GM23338 (cell line): ENCODE measurements around the gene LAMTOR5. TPM values are rescaled to one million over a fixed set of nuclear protein-coding genes. Genes with fewer than 3 reads are reported as not detected.

Experiments
- ATAC-seq: fragments of 200-7000 bp; cut with Tn5 transposase; 3 replicates; pipeline ENCODE4 v1.9.1; 2020
- DNase-seq: peaks from one replicate; pipeline ENCODE4 v3.0.0-alpha.2; 2015; ENCODE audit warnings: low spot score
- H2AFZ ChIP-seq: fragments of 200-600 bp; sonication (generic); 2 replicates; pipeline ENCODE4 v1.8.0; 2016; ENCODE audit warnings: antibody characterized with exemption, mild to moderate bottlenecking, moderate library complexity
- H3F3A ChIP-seq: fragments of 200-600 bp; sonication (generic); replicated peaks from 2 replicates; pipeline ENCODE4 v1.8.0; 2017; ENCODE audit warnings: antibody characterized with exemption, mixed run types, low read depth
- H3K27ac ChIP-seq: fragments of 200-600 bp; sonication (generic); 2 replicates; pipeline ENCODE4 v1.6.1; 2016; ENCODE audit warnings: low read depth
- H3K27me3 ChIP-seq: fragments of 200-600 bp; sonication (generic); 2 replicates; pipeline ENCODE4 v1.8.0; 2016; ENCODE audit warnings: mild to moderate bottlenecking, mixed run types, moderate library complexity; ENCODE audit not compliant: insufficient read depth
- H3K36me3 ChIP-seq: fragments of 200-600 bp; sonication (generic); 2 replicates; pipeline ENCODE4 v1.8.0; 2016; ENCODE audit warnings: mild to moderate bottlenecking; ENCODE audit not compliant: insufficient read depth
- H3K4me1 ChIP-seq: fragments of 200-600 bp; sonication (generic); 2 replicates; pipeline ENCODE4 v1.8.0; 2016; ENCODE audit warnings: mild to moderate bottlenecking, moderate library complexity; ENCODE audit not compliant: insufficient read depth
- H3K4me2 ChIP-seq: fragments of 200-600 bp; sonication (generic); 2 replicates; pipeline ENCODE4 v1.7.1; 2017; ENCODE audit warnings: mixed run types
- H3K4me3 ChIP-seq: fragments of 200-600 bp; sonication (generic); 2 replicates; pipeline ENCODE4 v1.6.1; 2016; ENCODE audit warnings: mixed run types
- H3K79me2 ChIP-seq: fragments of 200-600 bp; sonication (generic); replicated peaks from 2 replicates; pipeline ENCODE4 v1.8.0; 2017; ENCODE audit warnings: mild to moderate bottlenecking; ENCODE audit not compliant: insufficient read depth
- H3K9me2 ChIP-seq: fragments of 200-600 bp; sonication (generic); 2 replicates; pipeline ENCODE4 v1.8.0; 2017; ENCODE audit not compliant: insufficient read depth
- H4K20me1 ChIP-seq: fragments of 200-600 bp; sonication (generic); replicated peaks from 2 replicates; pipeline ENCODE4 v1.8.0; 2017; ENCODE audit warnings: mild to moderate bottlenecking; ENCODE audit not compliant: insufficient read depth
- H3K27ac Mint-ChIP-seq: 2 replicates; pipeline ENCODE4 v1.8.0; 2020; ENCODE audit warnings: inconsistent platforms, mild to moderate bottlenecking, moderate library complexity, mixed read lengths
- H3K27me3 Mint-ChIP-seq: 3 replicates; pipeline ENCODE4 v1.8.0; 2022; ENCODE audit warnings: low read depth, mild to moderate bottlenecking, moderate library complexity, mixed read lengths, inconsistent platforms; ENCODE audit not compliant: insufficient read depth, poor library complexity
- H3K36me3 Mint-ChIP-seq: 3 replicates; pipeline ENCODE4 v1.8.0; 2021; ENCODE audit warnings: low read depth, mild to moderate bottlenecking, inconsistent platforms, moderate library complexity, mixed read lengths
- H3K4me1 Mint-ChIP-seq: 3 replicates; pipeline ENCODE4 v1.8.0; 2020; ENCODE audit warnings: mild to moderate bottlenecking, inconsistent platforms, mixed read lengths
- H3K4me3 Mint-ChIP-seq: 3 replicates; pipeline ENCODE4 v1.8.0; 2021; ENCODE audit warnings: moderate library complexity, mild to moderate bottlenecking, inconsistent platforms, mixed read lengths
- H3K9me3 Mint-ChIP-seq: 3 replicates; pipeline ENCODE4 v1.8.0; 2020; ENCODE audit warnings: moderate library complexity, mild to moderate bottlenecking, inconsistent platforms, mixed read lengths
- CREB1 ChIP-seq: fragments of 250-450 bp; sonication (Bioruptor Pico); IDR thresholded peaks from 2 replicates; pipeline ENCODE4 v1.5.0; 2020; ENCODE audit warnings: low read depth, mild to moderate bottlenecking, moderate library complexity
- CTCF ChIP-seq, 2 experiments: fragments of 200-600 bp in 1 of 2; sonication (generic) in 1 of 2; conservative IDR thresholded peaks; 2 replicates each; pipeline versions ENCODE4 v1.5.1 to v1.6.1; 2016 to 2017; ENCODE audit warnings: antibody characterized with exemption in 2 of 2, low read depth in 2 of 2, mild to moderate bottlenecking in 2 of 2, moderate library complexity in 1 of 2
- EZH2 ChIP-seq: fragments of 200-600 bp; sonication (generic); IDR thresholded peaks from one replicate; pipeline ENCODE4 v1.8.0; 2017; ENCODE audit warnings: antibody characterized with exemption, mild to moderate bottlenecking, low read depth; ENCODE audit not compliant: unreplicated experiment
- EZH2phosphoT487 ChIP-seq: fragments of 200-600 bp; sonication (generic); IDR thresholded peaks from one replicate; pipeline ENCODE4 v1.8.1; 2018; ENCODE audit warnings: antibody characterized with exemption; ENCODE audit not compliant: unreplicated experiment
- JUNB ChIP-seq: IDR thresholded peaks from one replicate; pipeline ENCODE4 v1.6.1; 2016; ENCODE audit warnings: antibody characterized with exemption; ENCODE audit not compliant: unreplicated experiment
- NANOG ChIP-seq: IDR thresholded peaks from 2 replicates; pipeline ENCODE4 v1.6.1; 2016; ENCODE audit warnings: antibody characterized with exemption, borderline replicate concordance
- POLR2AphosphoS5 ChIP-seq: IDR thresholded peaks from 2 replicates; pipeline ENCODE4 v1.6.1; 2016; ENCODE audit warnings: antibody characterized with exemption, low read depth
- STAT1 ChIP-seq: IDR thresholded peaks from one replicate; pipeline ENCODE4 v1.6.1; 2016; ENCODE audit warnings: antibody characterized with exemption; ENCODE audit not compliant: unreplicated experiment
- ZNF114 ChIP-seq: fragments of 250-450 bp; sonication (Bioruptor Pico); IDR thresholded peaks from 2 replicates; pipeline ENCODE4 v1.5.0; 2020; ENCODE audit warnings: mild to moderate bottlenecking, moderate library complexity
- ZNF331 ChIP-seq: fragments of 250-450 bp; sonication (Bioruptor Pico); IDR thresholded peaks from 2 replicates; pipeline ENCODE4 v1.5.0; 2020; ENCODE audit warnings: low read depth, mild to moderate bottlenecking, moderate library complexity
- ZNF462 ChIP-seq: fragments of 250-450 bp; sonication (Bioruptor Pico); IDR thresholded peaks from 2 replicates; pipeline ENCODE4 v1.5.0; 2020; ENCODE audit warnings: mild to moderate bottlenecking, moderate library complexity
- polyA plus RNA-seq: library from polyadenylated mRNA; unstranded; fragments of >200 nt; fragmentation: Nextera tagmentation; extraction: Ambion mirVana; gene quantifications from 2 replicates; pipeline ENCODE4 v1.2.1, GENCODE V29; 2016
- total RNA-seq: library from RNA; depleted of rRNA; stranded (reverse); fragments of >200 nt; shearing (Covaris generic); gene quantifications from 2 replicates; pipeline ENCODE4 v1.2.3, GENCODE V29; 2014
- TF ChIP-seq, protein P1 (sequence below): IDR thresholded peaks from one replicate; pipeline ENCODE4 v1.6.1; 2018; ENCODE audit warnings: antibody characterized with exemption; ENCODE audit not compliant: unreplicated experiment
- TF ChIP-seq, protein P2 (sequence below): IDR thresholded peaks from 2 replicates; pipeline ENCODE4 v1.6.1; 2016; ENCODE audit warnings: antibody characterized with exemption

LAMTOR5 gene
- total and polyA plus RNA-seq, 2 experiments from 2014 or later, result 41.0 to 246 TPM

DNA sequence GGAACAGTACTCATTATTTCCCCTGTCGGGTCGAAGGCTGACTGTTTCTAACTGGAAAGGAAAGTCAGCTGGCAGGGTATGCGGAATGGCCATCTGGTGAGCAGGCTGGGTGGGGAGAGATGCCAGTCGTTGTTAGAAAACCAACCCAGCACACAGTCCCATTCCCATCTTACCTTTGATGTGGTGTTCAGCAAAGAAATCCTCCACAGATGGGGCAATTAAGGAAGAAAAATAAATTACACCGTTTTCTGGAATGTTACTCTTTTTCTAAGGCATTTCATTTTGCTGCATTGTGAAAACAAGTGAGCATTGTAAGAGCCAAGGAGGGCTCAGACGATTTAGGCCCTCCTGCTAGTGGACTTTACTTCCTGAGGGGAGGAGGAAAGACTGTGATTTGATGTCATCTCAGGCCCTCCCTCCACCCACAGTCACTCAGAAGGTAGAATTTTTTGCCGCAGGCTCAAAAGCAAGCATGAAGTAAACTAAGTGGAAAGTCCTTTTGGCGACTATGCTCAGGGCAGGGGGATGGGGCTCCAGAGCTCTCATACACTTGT lies 16.7 kb downstream of the LAMTOR5 start, which contains the start of gene SLC16A4:
TSS of gene SLC16A4 (minus strand) at position 335 of the 554 bp plus-strand sequence. CDS start 1,703 bp downstream, outside the sequence.
- Histone ChIP-seq H3K4me1 (peaks cover 20% of the 10 kb centered on the region), H3K27ac (peak within 1 kb of the TSS; percentile 36), H3K4me3 (0 out of 2 replicates have a peak within 1 kb of the TSS, but pooled peaks have one; percentile 14), H3K4me2 (peak within 1 kb of the TSS; percentile 61), H3K79me2 (no peaks in the 10 kb centered on the region), H2AFZ (no peak within 1 kb of the TSS), H3K36me3 (0 out of 2 replicates have a peak, but pooled peaks cover 4% of the 10 kb centered on the region), H3K9me2 (no peaks in the 10 kb centered on the region), H3K27me3 (no peaks in the 10 kb centered on the region), H3F3A (no peaks in the 10 kb centered on the region), H4K20me1 (no peaks in the 10 kb centered on the region; the same call in 1 of the 2 replicates)
- peak; percentile 75 for ATAC-seq
- Mint-ChIP-seq H3K4me3 (peak within 1 kb of the TSS; percentile 46), H3K36me3 (peaks cover 9% of the 10 kb centered on the region), H3K9me3 (peaks cover 4% of the 10 kb centered on the region; the same call in 2 of the 3 replicates), H3K27ac (peak within 1 kb of the TSS; percentile 86), H3K27me3 (no peaks in the 10 kb centered on the region), H3K4me1 (peaks cover 24% of the 10 kb centered on the region)
- TF ChIP-seq EZH2 (no peak), CREB1 (CRISPR knock-in tag) (no peak), POLR2AphosphoS5 (no peak), STAT1 (no peak), ZNF331 (CRISPR knock-in tag) (no peak), JUNB (no peak), ZNF462 (CRISPR knock-in tag) (no peak), NANOG (no peak), EZH2phosphoT487 (no peak), CTCF (conservative IDR thresholded peaks at IDR 0.05; ENCODE audit: low read depth in 2 of 2) (no peak), ZNF114 (no peak)
- TF ChIP-seq, protein P1, sequence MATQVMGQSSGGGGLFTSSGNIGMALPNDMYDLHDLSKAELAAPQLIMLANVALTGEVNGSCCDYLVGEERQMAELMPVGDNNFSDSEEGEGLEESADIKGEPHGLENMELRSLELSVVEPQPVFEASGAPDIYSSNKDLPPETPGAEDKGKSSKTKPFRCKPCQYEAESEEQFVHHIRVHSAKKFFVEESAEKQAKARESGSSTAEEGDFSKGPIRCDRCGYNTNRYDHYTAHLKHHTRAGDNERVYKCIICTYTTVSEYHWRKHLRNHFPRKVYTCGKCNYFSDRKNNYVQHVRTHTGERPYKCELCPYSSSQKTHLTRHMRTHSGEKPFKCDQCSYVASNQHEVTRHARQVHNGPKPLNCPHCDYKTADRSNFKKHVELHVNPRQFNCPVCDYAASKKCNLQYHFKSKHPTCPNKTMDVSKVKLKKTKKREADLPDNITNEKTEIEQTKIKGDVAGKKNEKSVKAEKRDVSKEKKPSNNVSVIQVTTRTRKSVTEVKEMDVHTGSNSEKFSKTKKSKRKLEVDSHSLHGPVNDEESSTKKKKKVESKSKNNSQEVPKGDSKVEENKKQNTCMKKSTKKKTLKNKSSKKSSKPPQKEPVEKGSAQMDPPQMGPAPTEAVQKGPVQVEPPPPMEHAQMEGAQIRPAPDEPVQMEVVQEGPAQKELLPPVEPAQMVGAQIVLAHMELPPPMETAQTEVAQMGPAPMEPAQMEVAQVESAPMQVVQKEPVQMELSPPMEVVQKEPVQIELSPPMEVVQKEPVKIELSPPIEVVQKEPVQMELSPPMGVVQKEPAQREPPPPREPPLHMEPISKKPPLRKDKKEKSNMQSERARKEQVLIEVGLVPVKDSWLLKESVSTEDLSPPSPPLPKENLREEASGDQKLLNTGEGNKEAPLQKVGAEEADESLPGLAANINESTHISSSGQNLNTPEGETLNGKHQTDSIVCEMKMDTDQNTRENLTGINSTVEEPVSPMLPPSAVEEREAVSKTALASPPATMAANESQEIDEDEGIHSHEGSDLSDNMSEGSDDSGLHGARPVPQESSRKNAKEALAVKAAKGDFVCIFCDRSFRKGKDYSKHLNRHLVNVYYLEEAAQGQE, result no peak
- TF ChIP-seq, protein P2, sequence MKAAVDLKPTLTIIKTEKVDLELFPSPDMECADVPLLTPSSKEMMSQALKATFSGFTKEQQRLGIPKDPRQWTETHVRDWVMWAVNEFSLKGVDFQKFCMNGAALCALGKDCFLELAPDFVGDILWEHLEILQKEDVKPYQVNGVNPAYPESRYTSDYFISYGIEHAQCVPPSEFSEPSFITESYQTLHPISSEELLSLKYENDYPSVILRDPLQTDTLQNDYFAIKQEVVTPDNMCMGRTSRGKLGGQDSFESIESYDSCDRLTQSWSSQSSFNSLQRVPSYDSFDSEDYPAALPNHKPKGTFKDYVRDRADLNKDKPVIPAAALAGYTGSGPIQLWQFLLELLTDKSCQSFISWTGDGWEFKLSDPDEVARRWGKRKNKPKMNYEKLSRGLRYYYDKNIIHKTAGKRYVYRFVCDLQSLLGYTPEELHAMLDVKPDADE, result no peak
- DNase-seq, result peak; percentile 40
